Stomach smooth muscle (tissue), 2 donors: ENCODE results near the gene SMURF2.

Experiments
- H3K27ac ChIP-seq: one replicate; pipeline ENCODE4 v1.7.0; 2013; ENCODE audit warnings: mild to moderate bottlenecking, low read length, inconsistent platforms
- H3K27me3 ChIP-seq, 2 donors: one replicate each; pipeline ENCODE4 v1.7.0; 2013; ENCODE audit warnings: low read length in 2 of 2; ENCODE audit not compliant: insufficient read depth in 2 of 2, control insufficient read depth in 1 of 2
- H3K36me3 ChIP-seq, 2 donors: one replicate each; pipeline ENCODE4 v1.7.0; 2013; ENCODE audit warnings: low read length in 2 of 2; ENCODE audit not compliant: control insufficient read depth in 2 of 2, insufficient read depth in 2 of 2
- H3K4me1 ChIP-seq: one replicate; pipeline ENCODE4 v1.7.0; 2013; ENCODE audit warnings: low read length; ENCODE audit not compliant: control insufficient read depth, insufficient read depth
- H3K4me3 ChIP-seq, 2 donors: one replicate each; pipeline ENCODE4 v1.7.0; 2013; ENCODE audit warnings: low read length in 2 of 2
- H3K9ac ChIP-seq, 2 donors: one replicate each; pipeline ENCODE4 v1.7.0; 2013; ENCODE audit warnings: low read length in 2 of 2, mild to moderate bottlenecking in 1 of 2
- H3K9me3 ChIP-seq, 2 donors: one replicate each; pipeline ENCODE4 v1.7.0; 2013; ENCODE audit warnings: low read length in 2 of 2; ENCODE audit not compliant: control insufficient read depth in 2 of 2
- donor health status: healthy.
- donor health status: Pancreatic carcinoma.

The SMURF2 gene

GRCh38 chr17:64537488-64537887 lies 124.6 kb downstream of the SMURF2 start:
- H3K27me3 ChIP-seq: no peaks in the 10 kb centered on the region
- H3K27ac ChIP-seq: peak overlapping the region; percentile 31
- no peak overlapping the region for H3K9ac ChIP-seq
- no peak overlapping the region for H3K4me3 ChIP-seq
- no peaks in the 10 kb centered on the region for H3K4me1 ChIP-seq
- no peaks in the 10 kb centered on the region for H3K9me3 ChIP-seq
- peaks cover 54% of the 10 kb centered on the region in 2 donors for H3K36me3 ChIP-seq

- H3K9me3 ChIP-seq: no peaks in the 10 kb centered on the region
- no peak overlapping the region for H3K27ac ChIP-seq
Measured at GRCh38 chr17:64536913-64537312, 125.2 kb downstream of the SMURF2 start.

GRCh38 chr17:64535357-64535756 lies 126.8 kb downstream of the SMURF2 start:
- no peaks in the 10 kb centered on the region for H3K27me3 ChIP-seq
- no peaks in the 10 kb centered on the region for H3K9me3 ChIP-seq
- H3K27ac ChIP-seq: no peak overlapping the region
- no peak overlapping the region for H3K4me3 ChIP-seq
- no peak overlapping the region for H3K9ac ChIP-seq
- H3K36me3 ChIP-seq: peaks cover 61 to 63% of the 10 kb centered on the region in 2 donors
- no peaks in the 10 kb centered on the region for H3K4me1 ChIP-seq

More at GRCh38 chr17:64536913-64537312, 125.2 kb downstream of the SMURF2 start:
- Histone ChIP-seq H3K4me3 (no peak overlapping the region), H3K36me3 (peaks cover 58 to 59% of the 10 kb centered on the region in 2 donors), H3K4me1 (no peaks in the 10 kb centered on the region), H3K27me3 (no peaks in the 10 kb centered on the region), H3K9ac (no peak overlapping the region)

- Histone ChIP-seq H3K36me3 (peaks cover 62 to 65% of the 10 kb centered on the region in 2 donors), H3K4me1 (no peaks in the 10 kb centered on the region)
Measured at GRCh38 chr17:64534187-64534586, 127.9 kb downstream of the SMURF2 start.

GRCh38 chr17:64533784-64534183 lies 128.3 kb downstream of the SMURF2 start:
- H3K4me3 ChIP-seq: no peak overlapping the region
- no peak overlapping the region for H3K9ac ChIP-seq
- no peak overlapping the region for H3K27ac ChIP-seq
- H3K4me1 ChIP-seq: no peaks in the 10 kb centered on the region
- no peaks in the 10 kb centered on the region for H3K27me3 ChIP-seq
- H3K36me3 ChIP-seq: peaks cover 65 to 69% of the 10 kb centered on the region in 2 donors
- no peaks in the 10 kb centered on the region for H3K9me3 ChIP-seq

More at GRCh38 chr17:64534187-64534586, 127.9 kb downstream of the SMURF2 start:
- no peak overlapping the region for H3K4me3 ChIP-seq
- H3K9ac ChIP-seq: no peak overlapping the region
- no peaks in the 10 kb centered on the region for H3K27me3 ChIP-seq
- H3K27ac ChIP-seq: no peak overlapping the region
- no peaks in the 10 kb centered on the region for H3K9me3 ChIP-seq

- Histone ChIP-seq H3K36me3 (peaks cover 67 to 74% of the 10 kb centered on the region in 2 donors), H3K4me1 (no peaks in the 10 kb centered on the region), H3K4me3 (no peak overlapping the region), H3K27me3 (no peaks in the 10 kb centered on the region), H3K9me3 (no peaks in the 10 kb centered on the region), H3K27ac (no peak overlapping the region), H3K9ac (no peak overlapping the region)
Measured at GRCh38 chr17:64532409-64532808, 129.7 kb downstream of the SMURF2 start.

GRCh38 chr17:64531955-64532371 lies 130.1 kb downstream of the SMURF2 start:
- Histone ChIP-seq H3K9me3 (no peaks in the 10 kb centered on the region), H3K27ac (no peak overlapping the region), H3K4me3 (no peak overlapping the region), H3K4me1 (no peaks in the 10 kb centered on the region), H3K27me3 (no peaks in the 10 kb centered on the region), H3K9ac (no peak overlapping the region), H3K36me3 (peaks cover 67 to 71% of the 10 kb centered on the region in 2 donors)

GRCh38 chr17:64529221-64529620 lies 132.9 kb downstream of the SMURF2 start:
- H3K4me1 ChIP-seq: no peaks in the 10 kb centered on the region
- H3K9me3 ChIP-seq: no peaks in the 10 kb centered on the region
- H3K36me3 ChIP-seq: peaks cover 62 to 71% of the 10 kb centered on the region in 2 donors
- no peaks in the 10 kb centered on the region for H3K27me3 ChIP-seq
- no peak overlapping the region for H3K27ac ChIP-seq
- no peak overlapping the region for H3K4me3 ChIP-seq
- H3K9ac ChIP-seq: no peak overlapping the region

- Histone ChIP-seq H3K9ac (no peak overlapping the region), H3K4me1 (no peaks in the 10 kb centered on the region), H3K36me3 (peaks cover 50 to 67% of the 10 kb centered on the region in 2 donors), H3K9me3 (no peaks in the 10 kb centered on the region), H3K4me3 (no peak overlapping the region), H3K27me3 (no peaks in the 10 kb centered on the region), H3K27ac (no peak overlapping the region)
Measured at GRCh38 chr17:64527914-64528313, 134.2 kb downstream of the SMURF2 start.

- H3K36me3 ChIP-seq: peaks cover 33 to 49% of the 10 kb centered on the region in 2 donors
- H3K4me1 ChIP-seq: no peaks in the 10 kb centered on the region
- H3K27ac ChIP-seq: no peak overlapping the region
- no peaks in the 10 kb centered on the region for H3K9me3 ChIP-seq
- H3K4me3 ChIP-seq: no peak overlapping the region
- no peaks in the 10 kb centered on the region for H3K27me3 ChIP-seq
- H3K9ac ChIP-seq: no peak overlapping the region
Measured at GRCh38 chr17:64520359-64520758, 141.7 kb downstream of the SMURF2 start.

GRCh38 chr17:64519601-64520000 lies 142.5 kb downstream of the SMURF2 start:
- Histone ChIP-seq H3K9me3 (no peaks in the 10 kb centered on the region), H3K27ac (no peak overlapping the region), H3K27me3 (no peaks in the 10 kb centered on the region), H3K9ac (no peak overlapping the region), H3K4me3 (no peak overlapping the region), H3K36me3 (peaks cover 34 to 47% of the 10 kb centered on the region in 2 donors), H3K4me1 (no peaks in the 10 kb centered on the region)
